ENCODE data around the gene ANKRD34A. TPM values are rescaled to one million over a fixed set of nuclear protein-coding genes. Genes with fewer than 3 reads are reported as not detected.

The ANKRD34A gene
- total and polyA plus RNA-seq, 2 experiments from 2014 or later, result 0.16 to 0.35 TPM

DNA sequence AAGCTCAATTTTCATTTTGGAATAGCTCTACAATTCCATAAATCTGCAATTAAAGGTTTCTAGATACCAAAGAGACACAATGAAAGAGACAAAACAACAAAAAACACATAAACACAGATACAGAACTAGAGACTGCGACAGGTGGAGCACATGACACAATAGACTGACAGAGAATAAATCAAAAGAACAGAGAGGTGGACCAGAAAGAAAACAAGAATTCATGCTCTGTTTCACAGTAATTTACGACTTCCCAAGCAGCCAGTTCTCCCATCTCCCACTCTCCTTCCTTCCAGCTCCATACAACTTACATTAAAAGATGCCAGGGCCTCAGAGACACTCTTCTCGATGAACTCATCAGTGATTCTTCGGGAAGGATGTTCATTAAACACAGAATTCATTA is 22.0 kb downstream of the ANKRD34A start:
- no peak for DNase-seq (ENCODE audit: low spot score)
- H3K4me3 Mint-ChIP-seq, result no peak overlapping the region
- H3K9me2 ChIP-seq (ENCODE audit: insufficient read depth), result no peaks in the 10 kb centered on the region
- H3K4me1 Mint-ChIP-seq, result peaks cover 9% of the 10 kb centered on the region
- H3K4me1 ChIP-seq (ENCODE audit: insufficient read depth), result peaks cover 7% of the 10 kb centered on the region
- no peaks in the 10 kb centered on the region for H3F3A ChIP-seq (replicated peaks; ENCODE audit: low read depth)
- H3K79me2 ChIP-seq (replicated peaks; ENCODE audit: insufficient read depth), result no peaks in the 10 kb centered on the region
- H3K27me3 ChIP-seq (ENCODE audit: insufficient read depth), result no peaks in the 10 kb centered on the region
- H3K27ac ChIP-seq (ENCODE audit: low read depth), result no peak overlapping the region
- no peak overlapping the region for H3K4me2 ChIP-seq
- no peak overlapping the region for H3K27ac Mint-ChIP-seq
- H3K36me3 ChIP-seq (ENCODE audit: insufficient read depth), result no peaks in the 10 kb centered on the region
- no peak for ATAC-seq
- peaks cover 1% of the 10 kb centered on the region for H3K27me3 Mint-ChIP-seq (ENCODE audit: insufficient read depth, low read depth, poor library complexity)
- no peaks in the 10 kb centered on the region for H4K20me1 ChIP-seq (replicated peaks; ENCODE audit: insufficient read depth)
- TF ChIP-seq, protein P1, sequence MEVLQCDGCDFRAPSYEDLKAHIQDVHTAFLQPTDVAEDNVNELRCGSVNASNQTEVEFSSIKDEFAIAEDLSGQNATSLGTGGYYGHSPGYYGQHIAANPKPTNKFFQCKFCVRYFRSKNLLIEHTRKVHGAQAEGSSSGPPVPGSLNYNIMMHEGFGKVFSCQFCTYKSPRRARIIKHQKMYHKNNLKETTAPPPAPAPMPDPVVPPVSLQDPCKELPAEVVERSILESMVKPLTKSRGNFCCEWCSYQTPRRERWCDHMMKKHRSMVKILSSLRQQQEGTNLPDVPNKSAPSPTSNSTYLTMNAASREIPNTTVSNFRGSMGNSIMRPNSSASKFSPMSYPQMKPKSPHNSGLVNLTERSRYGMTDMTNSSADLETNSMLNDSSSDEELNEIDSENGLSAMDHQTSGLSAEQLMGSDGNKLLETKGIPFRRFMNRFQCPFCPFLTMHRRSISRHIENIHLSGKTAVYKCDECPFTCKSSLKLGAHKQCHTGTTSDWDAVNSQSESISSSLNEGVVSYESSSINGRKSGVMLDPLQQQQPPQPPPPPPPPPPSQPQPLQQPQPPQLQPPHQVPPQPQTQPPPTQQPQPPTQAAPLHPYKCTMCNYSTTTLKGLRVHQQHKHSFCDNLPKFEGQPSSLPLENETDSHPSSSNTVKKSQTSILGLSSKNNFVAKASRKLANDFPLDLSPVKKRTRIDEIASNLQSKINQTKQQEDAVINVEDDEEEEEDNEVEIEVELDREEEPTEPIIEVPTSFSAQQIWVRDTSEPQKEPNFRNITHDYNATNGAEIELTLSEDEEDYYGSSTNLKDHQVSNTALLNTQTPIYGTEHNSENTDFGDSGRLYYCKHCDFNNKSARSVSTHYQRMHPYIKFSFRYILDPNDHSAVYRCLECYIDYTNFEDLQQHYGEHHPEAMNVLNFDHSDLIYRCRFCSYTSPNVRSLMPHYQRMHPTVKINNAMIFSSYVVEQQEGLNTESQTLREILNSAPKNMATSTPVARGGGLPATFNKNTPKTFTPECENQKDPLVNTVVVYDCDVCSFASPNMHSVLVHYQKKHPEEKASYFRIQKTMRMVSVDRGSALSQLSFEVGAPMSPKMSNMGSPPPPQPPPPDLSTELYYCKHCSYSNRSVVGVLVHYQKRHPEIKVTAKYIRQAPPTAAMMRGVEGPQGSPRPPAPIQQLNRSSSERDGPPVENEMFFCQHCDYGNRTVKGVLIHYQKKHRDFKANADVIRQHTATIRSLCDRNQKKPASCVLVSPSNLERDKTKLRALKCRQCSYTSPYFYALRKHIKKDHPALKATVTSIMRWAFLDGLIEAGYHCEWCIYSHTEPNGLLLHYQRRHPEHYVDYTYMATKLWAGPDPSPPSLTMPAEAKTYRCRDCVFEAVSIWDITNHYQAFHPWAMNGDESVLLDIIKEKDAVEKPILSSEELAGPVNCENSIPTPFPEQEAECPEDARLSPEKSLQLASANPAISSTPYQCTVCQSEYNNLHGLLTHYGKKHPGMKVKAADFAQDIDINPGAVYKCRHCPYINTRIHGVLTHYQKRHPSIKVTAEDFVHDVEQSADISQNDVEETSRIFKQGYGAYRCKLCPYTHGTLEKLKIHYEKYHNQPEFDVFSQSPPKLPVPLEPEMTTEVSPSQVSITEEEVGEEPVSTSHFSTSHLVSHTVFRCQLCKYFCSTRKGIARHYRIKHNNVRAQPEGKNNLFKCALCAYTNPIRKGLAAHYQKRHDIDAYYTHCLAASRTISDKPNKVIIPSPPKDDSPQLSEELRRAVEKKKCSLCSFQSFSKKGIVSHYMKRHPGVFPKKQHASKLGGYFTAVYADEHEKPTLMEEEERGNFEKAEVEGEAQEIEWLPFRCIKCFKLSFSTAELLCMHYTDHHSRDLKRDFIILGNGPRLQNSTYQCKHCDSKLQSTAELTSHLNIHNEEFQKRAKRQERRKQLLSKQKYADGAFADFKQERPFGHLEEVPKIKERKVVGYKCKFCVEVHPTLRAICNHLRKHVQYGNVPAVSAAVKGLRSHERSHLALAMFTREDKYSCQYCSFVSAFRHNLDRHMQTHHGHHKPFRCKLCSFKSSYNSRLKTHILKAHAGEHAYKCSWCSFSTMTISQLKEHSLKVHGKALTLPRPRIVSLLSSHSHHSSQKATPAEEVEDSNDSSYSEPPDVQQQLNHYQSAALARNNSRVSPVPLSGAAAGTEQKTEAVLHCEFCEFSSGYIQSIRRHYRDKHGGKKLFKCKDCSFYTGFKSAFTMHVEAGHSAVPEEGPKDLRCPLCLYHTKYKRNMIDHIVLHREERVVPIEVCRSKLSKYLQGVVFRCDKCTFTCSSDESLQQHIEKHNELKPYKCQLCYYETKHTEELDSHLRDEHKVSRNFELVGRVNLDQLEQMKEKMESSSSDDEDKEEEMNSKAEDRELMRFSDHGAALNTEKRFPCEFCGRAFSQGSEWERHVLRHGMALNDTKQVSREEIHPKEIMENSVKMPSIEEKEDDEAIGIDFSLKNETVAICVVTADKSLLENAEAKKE (CRISPR knock-in tag; IDR thresholded peaks at IDR 0.05), result no peak
- TF ChIP-seq, protein P2, sequence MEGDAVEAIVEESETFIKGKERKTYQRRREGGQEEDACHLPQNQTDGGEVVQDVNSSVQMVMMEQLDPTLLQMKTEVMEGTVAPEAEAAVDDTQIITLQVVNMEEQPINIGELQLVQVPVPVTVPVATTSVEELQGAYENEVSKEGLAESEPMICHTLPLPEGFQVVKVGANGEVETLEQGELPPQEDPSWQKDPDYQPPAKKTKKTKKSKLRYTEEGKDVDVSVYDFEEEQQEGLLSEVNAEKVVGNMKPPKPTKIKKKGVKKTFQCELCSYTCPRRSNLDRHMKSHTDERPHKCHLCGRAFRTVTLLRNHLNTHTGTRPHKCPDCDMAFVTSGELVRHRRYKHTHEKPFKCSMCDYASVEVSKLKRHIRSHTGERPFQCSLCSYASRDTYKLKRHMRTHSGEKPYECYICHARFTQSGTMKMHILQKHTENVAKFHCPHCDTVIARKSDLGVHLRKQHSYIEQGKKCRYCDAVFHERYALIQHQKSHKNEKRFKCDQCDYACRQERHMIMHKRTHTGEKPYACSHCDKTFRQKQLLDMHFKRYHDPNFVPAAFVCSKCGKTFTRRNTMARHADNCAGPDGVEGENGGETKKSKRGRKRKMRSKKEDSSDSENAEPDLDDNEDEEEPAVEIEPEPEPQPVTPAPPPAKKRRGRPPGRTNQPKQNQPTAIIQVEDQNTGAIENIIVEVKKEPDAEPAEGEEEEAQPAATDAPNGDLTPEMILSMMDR (conservative IDR thresholded peaks at IDR 0.05; ENCODE audit: low read depth in 2 of 2), result no peak
- TF ChIP-seq ZNF331 (CRISPR knock-in tag; IDR thresholded peaks at IDR 0.05; ENCODE audit: low read depth) (no peak), EZH2phosphoT487 (IDR thresholded peaks at IDR 0.05; ENCODE audit: unreplicated experiment) (no peak)
- H3K36me3 Mint-ChIP-seq (ENCODE audit: low read depth), result no peaks in the 10 kb centered on the region
- no peaks in the 10 kb centered on the region for H3K9me3 Mint-ChIP-seq
- H3K4me3 ChIP-seq, result no peak overlapping the region
- H2AFZ ChIP-seq, result no peak overlapping the region
